ENCODE measurements around the gene ZNF398. TPM values are rescaled to one million over a fixed set of nuclear protein-coding genes. Genes with fewer than 3 reads are reported as not detected.
A peak's percentile ranks its signal among the peaks of the same experiment; 100 is the strongest.

Gene ZNF398
- total and polyA plus RNA-seq, 2 of the 13 experiments (the other 11 are each of a cell fraction or from before 2014, with no cell fraction given): 3.0 to 8.9 TPM

- 0 out of 2 replicates have a peak, but pooled peaks have one; percentile 42 for TF ChIP-seq ZBTB44 (CRISPR knock-in tag; IDR thresholded peaks at IDR 0.05)
- peak; percentile 93 for TF ChIP-seq HNF1B (CRISPR knock-in tag; IDR thresholded peaks at IDR 0.05)
- peak; percentile 34 for TF ChIP-seq STAG1 (CRISPR knock-in tag; IDR thresholded peaks at IDR 0.05)
- TF ChIP-seq ELF1 (CRISPR knock-in tag; IDR thresholded peaks at IDR 0.05): peak; percentile 93
- no peak for TF ChIP-seq ZNF496 (CRISPR knock-in tag; IDR thresholded peaks at IDR 0.05; ENCODE audit: insufficient replicate concordance)
- TF ChIP-seq MYPOP (CRISPR knock-in tag; IDR thresholded peaks at IDR 0.05): peak; percentile 77
- TF ChIP-seq SCMH1 (CRISPR knock-in tag; IDR thresholded peaks at IDR 0.05; ENCODE audit: borderline replicate concordance): no peak
- peak; percentile 99 for TF ChIP-seq ZSCAN31 (CRISPR knock-in tag; IDR thresholded peaks at IDR 0.05; ENCODE audit: low read depth)
- peak; percentile 92 for TF ChIP-seq ZMAT3 (CRISPR knock-in tag; conservative IDR thresholded peaks at IDR 0.05)
- no peak for TF ChIP-seq ZBTB49 (CRISPR knock-in tag; IDR thresholded peaks at IDR 0.05; ENCODE audit: borderline replicate concordance)
- TF ChIP-seq BCLAF1 (IDR thresholded peaks at IDR 0.05): no peak
- peak; percentile 67 for TF ChIP-seq AGO2 (optimal IDR thresholded peaks at IDR 0.05; ENCODE audit: low read depth, low read length)
- TF ChIP-seq ZNF432 (CRISPR knock-in tag; IDR thresholded peaks at IDR 0.05; ENCODE audit: borderline replicate concordance): no peak
- TF ChIP-seq ZNF549 (CRISPR knock-in tag; IDR thresholded peaks at IDR 0.05): peak; percentile 64; the same call in 1 of the 2 replicates
- TF ChIP-seq DMAP1 (CRISPR knock-in tag; IDR thresholded peaks at IDR 0.05): peak; percentile 93
- TF ChIP-seq POLR2A (IDR thresholded peaks at IDR 0.05; ENCODE audit: insufficient read depth in 1 of 2, low read depth in 2 of 2, low read length in 2 of 2): peak; percentile 96 to 97
- peak; percentile 70; the same call in 1 of the 2 replicates for TF ChIP-seq TP53 (CRISPR knock-in tag; conservative IDR thresholded peaks at IDR 0.05)
- TF ChIP-seq TFDP2 (CRISPR knock-in tag; IDR thresholded peaks at IDR 0.05): peak; percentile 78
Observed at GRCh38 chr7:149125863-149126661, 21.2 kb upstream of the ZNF398 start, which contains the start of gene ZNF425 (continued).
